ENCODE data around the gene LARGE2.
A peak's percentile ranks its signal among the peaks of the same experiment; 100 is the strongest.

GRCh38 chr11:45917623-45918330, 4.7 kb upstream of the LARGE2 start, which contains the start of gene PEX16:
- peak; percentile 71 for TF ChIP-seq POLR2A (IDR thresholded peaks at IDR 0.05)
- no peak for TF ChIP-seq CTCF (IDR thresholded peaks at IDR 0.05)
